ENCODE data around the gene KCNS1. TPM values are rescaled to one million over a fixed set of nuclear protein-coding genes. Genes with fewer than 3 reads are reported as not detected.

Gene KCNS1
- total RNA-seq, 1 experiment from 2014 or later: not detected

DNA sequence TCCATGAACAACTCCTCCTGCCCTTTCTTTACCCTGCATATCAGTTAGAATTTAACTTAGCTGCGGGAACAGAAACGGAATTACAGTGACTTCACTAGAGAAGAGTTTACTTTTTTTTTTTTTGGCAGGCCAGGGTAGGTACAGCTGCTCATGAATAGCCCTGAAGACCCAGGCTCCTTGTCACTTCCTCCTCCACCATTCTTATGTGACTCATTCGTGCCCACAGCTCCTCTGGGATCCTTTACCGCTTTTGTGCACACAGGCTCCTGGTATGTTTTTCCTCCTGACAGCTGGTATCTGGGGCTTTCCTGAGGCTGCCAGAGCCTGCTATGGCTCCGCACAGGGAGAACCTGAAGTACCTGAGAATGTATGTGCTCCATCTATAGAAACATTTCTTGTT, 3.9 kb upstream of the KCNS1 start:
- Histone ChIP-seq H3K27ac (ENCODE audit: low read length) (no peak overlapping the region), H3K4me1 (ENCODE audit: control insufficient read depth, insufficient read depth, low read length) (no peaks in the 10 kb centered on the region; the same call in 1 of the 2 replicates), H3K27me3 (ENCODE audit: control insufficient read depth, insufficient read depth, low read length) (peaks cover 4% of the 10 kb centered on the region), H3K4me3 (ENCODE audit: low read depth in 2 of 2, low read length in 2 of 2) (no peak overlapping the region), H3K36me3 (ENCODE audit: control insufficient read depth, insufficient read depth, low read length) (no peaks in the 10 kb centered on the region), H3K9me3 (ENCODE audit: control insufficient read depth, insufficient read depth, low read depth, low read length) (no peaks in the 10 kb centered on the region)
- DNase-seq (ENCODE audit: low read depth, low spot score) (no peak), ATAC-seq (no peak; the same call in 1 of the 2 replicates)
- no peak for TF ChIP-seq SIN3A (IDR thresholded peaks at IDR 0.05; ENCODE audit: borderline replicate concordance, insufficient read depth, low read depth, low read length)
- TF ChIP-seq, protein P1, sequence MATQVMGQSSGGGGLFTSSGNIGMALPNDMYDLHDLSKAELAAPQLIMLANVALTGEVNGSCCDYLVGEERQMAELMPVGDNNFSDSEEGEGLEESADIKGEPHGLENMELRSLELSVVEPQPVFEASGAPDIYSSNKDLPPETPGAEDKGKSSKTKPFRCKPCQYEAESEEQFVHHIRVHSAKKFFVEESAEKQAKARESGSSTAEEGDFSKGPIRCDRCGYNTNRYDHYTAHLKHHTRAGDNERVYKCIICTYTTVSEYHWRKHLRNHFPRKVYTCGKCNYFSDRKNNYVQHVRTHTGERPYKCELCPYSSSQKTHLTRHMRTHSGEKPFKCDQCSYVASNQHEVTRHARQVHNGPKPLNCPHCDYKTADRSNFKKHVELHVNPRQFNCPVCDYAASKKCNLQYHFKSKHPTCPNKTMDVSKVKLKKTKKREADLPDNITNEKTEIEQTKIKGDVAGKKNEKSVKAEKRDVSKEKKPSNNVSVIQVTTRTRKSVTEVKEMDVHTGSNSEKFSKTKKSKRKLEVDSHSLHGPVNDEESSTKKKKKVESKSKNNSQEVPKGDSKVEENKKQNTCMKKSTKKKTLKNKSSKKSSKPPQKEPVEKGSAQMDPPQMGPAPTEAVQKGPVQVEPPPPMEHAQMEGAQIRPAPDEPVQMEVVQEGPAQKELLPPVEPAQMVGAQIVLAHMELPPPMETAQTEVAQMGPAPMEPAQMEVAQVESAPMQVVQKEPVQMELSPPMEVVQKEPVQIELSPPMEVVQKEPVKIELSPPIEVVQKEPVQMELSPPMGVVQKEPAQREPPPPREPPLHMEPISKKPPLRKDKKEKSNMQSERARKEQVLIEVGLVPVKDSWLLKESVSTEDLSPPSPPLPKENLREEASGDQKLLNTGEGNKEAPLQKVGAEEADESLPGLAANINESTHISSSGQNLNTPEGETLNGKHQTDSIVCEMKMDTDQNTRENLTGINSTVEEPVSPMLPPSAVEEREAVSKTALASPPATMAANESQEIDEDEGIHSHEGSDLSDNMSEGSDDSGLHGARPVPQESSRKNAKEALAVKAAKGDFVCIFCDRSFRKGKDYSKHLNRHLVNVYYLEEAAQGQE (IDR thresholded peaks at IDR 0.05; ENCODE audit: insufficient read depth in 1 of 2, low read depth in 2 of 2, low read length in 1 of 2): no peak
- no peak for TF ChIP-seq TCF7L2 (IDR thresholded peaks at IDR 0.05; ENCODE audit: low read depth, low read length)
- TF ChIP-seq, protein P2, sequence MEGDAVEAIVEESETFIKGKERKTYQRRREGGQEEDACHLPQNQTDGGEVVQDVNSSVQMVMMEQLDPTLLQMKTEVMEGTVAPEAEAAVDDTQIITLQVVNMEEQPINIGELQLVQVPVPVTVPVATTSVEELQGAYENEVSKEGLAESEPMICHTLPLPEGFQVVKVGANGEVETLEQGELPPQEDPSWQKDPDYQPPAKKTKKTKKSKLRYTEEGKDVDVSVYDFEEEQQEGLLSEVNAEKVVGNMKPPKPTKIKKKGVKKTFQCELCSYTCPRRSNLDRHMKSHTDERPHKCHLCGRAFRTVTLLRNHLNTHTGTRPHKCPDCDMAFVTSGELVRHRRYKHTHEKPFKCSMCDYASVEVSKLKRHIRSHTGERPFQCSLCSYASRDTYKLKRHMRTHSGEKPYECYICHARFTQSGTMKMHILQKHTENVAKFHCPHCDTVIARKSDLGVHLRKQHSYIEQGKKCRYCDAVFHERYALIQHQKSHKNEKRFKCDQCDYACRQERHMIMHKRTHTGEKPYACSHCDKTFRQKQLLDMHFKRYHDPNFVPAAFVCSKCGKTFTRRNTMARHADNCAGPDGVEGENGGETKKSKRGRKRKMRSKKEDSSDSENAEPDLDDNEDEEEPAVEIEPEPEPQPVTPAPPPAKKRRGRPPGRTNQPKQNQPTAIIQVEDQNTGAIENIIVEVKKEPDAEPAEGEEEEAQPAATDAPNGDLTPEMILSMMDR (IDR thresholded peaks at IDR 0.05): no peak
- no peak for TF ChIP-seq POLR2AphosphoS5 (IDR thresholded peaks at IDR 0.05; ENCODE audit: low read depth, low read length)
- no TSS peak for BruUV-seq (replicated peaks)
- intact Hi-C loops (cut with micrococcal nuclease; ENCODE audit: unreplicated experiment): loop anchor here (10.0 kb wide), 1 partner anchor 190 kb away; no protein-coding TSS in a partner anchor
- ChIA-PET POLR2A (no interaction called here), CTCF (interaction anchor here (1.2 to 1.4 kb wide), 2 partner anchors 9 to 61 kb away, joined by 3 to 4 read pairs; no protein-coding TSS in a partner anchor)
- in situ Hi-C loops (cut with HindIII; ENCODE audit: low pct_unique_long_range_greater_than_20kb, low sequenced_read_pairs): no loop called here

DNA sequence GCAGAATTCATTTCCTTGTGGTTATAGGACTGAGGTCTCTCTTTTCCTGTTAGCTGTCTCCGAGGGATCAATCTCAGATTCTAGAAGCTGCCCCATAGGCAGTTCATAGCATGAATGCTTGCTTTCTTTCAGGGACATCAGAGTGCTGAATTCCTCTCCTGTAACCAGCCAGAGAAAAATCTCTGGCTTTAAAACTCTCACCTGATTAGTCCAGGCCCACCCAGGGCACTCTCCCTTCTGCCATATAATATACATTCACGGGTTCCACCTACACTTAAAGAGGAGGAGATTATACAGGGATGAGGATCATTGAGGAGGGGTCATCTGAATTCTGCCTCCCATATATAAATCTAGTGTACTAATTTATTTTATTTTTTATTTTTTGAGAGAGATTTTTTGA, 2.1 kb upstream of the KCNS1 start:
- in situ Hi-C loops (cut with HindIII; ENCODE audit: low pct_unique_long_range_greater_than_20kb, low sequenced_read_pairs) (no loop called here), intact Hi-C loops (cut with micrococcal nuclease; ENCODE audit: unreplicated experiment) (loop anchor here (10.0 kb wide), 1 partner anchor 192 kb away; no protein-coding TSS in a partner anchor)
- DNase-seq (ENCODE audit: low read depth, low spot score) (no peak), ATAC-seq (no peak)
- CTCF ChIA-PET: interaction anchor here (0.9 kb wide), 1 partner anchor 35 kb away, joined by 3 read pairs; no protein-coding TSS in a partner anchor
- POLR2A ChIA-PET: interaction anchor here (0.7 kb wide), 1 partner anchor 199 kb away, joined by 4 read pairs; no protein-coding TSS in a partner anchor
- no TSS peak for BruUV-seq (replicated peaks)
- TF ChIP-seq TCF7L2 (IDR thresholded peaks at IDR 0.05; ENCODE audit: low read depth, low read length): no peak
- TF ChIP-seq, protein P2 (IDR thresholded peaks at IDR 0.05): no peak
- TF ChIP-seq, protein P1 (IDR thresholded peaks at IDR 0.05; ENCODE audit: insufficient read depth in 1 of 2, low read depth in 2 of 2, low read length in 1 of 2): no peak
- TF ChIP-seq SIN3A (IDR thresholded peaks at IDR 0.05; ENCODE audit: borderline replicate concordance, insufficient read depth, low read depth, low read length): no peak
- no peak for TF ChIP-seq POLR2AphosphoS5 (IDR thresholded peaks at IDR 0.05; ENCODE audit: low read depth, low read length)
- Histone ChIP-seq H3K4me3 (ENCODE audit: low read depth in 2 of 2, low read length in 2 of 2) (no peak overlapping the region), H3K9me3 (ENCODE audit: control insufficient read depth, insufficient read depth, low read depth, low read length) (no peaks in the 10 kb centered on the region), H3K4me1 (ENCODE audit: control insufficient read depth, insufficient read depth, low read length) (no peaks in the 10 kb centered on the region; the same call in 1 of the 2 replicates), H3K27me3 (ENCODE audit: control insufficient read depth, insufficient read depth, low read length) (peaks cover 4% of the 10 kb centered on the region), H3K27ac (ENCODE audit: low read length) (no peak overlapping the region), H3K36me3 (ENCODE audit: control insufficient read depth, insufficient read depth, low read length) (no peaks in the 10 kb centered on the region)

Measured in Panc1 (cell line).